Measurements from ENCODE around the gene MEGF11.

GRCh38 chr15:66287461-66288057, 34.0 kb upstream of the MEGF11 start:
- TF ChIP-seq CTCF (conservative IDR thresholded peaks at IDR 0.05 in 1 of 2, IDR thresholded peaks at IDR 0.05 in 1 of 2; ENCODE audit: low read depth in 1 of 2, low read length in 2 of 2) (peak in 1 of 2 donors; percentile 49), EZH2 (IDR thresholded peaks at IDR 0.05; ENCODE audit: low read length, missing control alignments) (no peak)
